Gastrocnemius medialis (tissue), 4 donors: ENCODE measurements around the gene G6PC2.

Source experiments
- POLR2A ChIP-seq, 2 donors: fragments of 450-650 bp; IDR thresholded peaks; one replicate each; pipeline ENCODE4 v1.6.1; 2017; ENCODE audit warnings: antibody characterized with exemption in 2 of 2, mild to moderate bottlenecking in 2 of 2, moderate library complexity in 2 of 2
- TF ChIP-seq, protein P1 (sequence below), 5 experiments: fragments of 450-650 bp in 3 of 5; fragments of 200-600 bp in 2 of 5; sonication (generic) in 2 of 5; IDR thresholded peaks in 4 of 5; conservative IDR thresholded peaks in 1 of 5; 1 replicate in 4 of 5; 2 replicates in 1 of 5; pipeline ENCODE4 v1.5.1; 2016 to 2019; ENCODE audit warnings: antibody characterized with exemption in 5 of 5, mild to moderate bottlenecking in 3 of 5, moderate library complexity in 3 of 5

- no peak for TF ChIP-seq POLR2A (IDR thresholded peaks at IDR 0.05)
- TF ChIP-seq, protein P1, sequence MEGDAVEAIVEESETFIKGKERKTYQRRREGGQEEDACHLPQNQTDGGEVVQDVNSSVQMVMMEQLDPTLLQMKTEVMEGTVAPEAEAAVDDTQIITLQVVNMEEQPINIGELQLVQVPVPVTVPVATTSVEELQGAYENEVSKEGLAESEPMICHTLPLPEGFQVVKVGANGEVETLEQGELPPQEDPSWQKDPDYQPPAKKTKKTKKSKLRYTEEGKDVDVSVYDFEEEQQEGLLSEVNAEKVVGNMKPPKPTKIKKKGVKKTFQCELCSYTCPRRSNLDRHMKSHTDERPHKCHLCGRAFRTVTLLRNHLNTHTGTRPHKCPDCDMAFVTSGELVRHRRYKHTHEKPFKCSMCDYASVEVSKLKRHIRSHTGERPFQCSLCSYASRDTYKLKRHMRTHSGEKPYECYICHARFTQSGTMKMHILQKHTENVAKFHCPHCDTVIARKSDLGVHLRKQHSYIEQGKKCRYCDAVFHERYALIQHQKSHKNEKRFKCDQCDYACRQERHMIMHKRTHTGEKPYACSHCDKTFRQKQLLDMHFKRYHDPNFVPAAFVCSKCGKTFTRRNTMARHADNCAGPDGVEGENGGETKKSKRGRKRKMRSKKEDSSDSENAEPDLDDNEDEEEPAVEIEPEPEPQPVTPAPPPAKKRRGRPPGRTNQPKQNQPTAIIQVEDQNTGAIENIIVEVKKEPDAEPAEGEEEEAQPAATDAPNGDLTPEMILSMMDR (IDR thresholded peaks at IDR 0.05 in 4 of 5, conservative IDR thresholded peaks at IDR 0.05 in 1 of 5): no peak
Observed at GRCh38 chr2:168896783-168897182, 4.3 kb upstream of the G6PC2 start.
